Activated CD4-positive, CD25-positive, alpha-beta regulatory T cell treated with anti-CD3 and anti-CD28 coated beads, Interleukin-2, amount 50 U/mL, for 16 hours (primary cell): ENCODE results near the gene EFHC1.
A peak's percentile ranks its signal among the peaks of the same experiment; 100 is the strongest.
"Not testable (repeated sequence)": the region's sequence is repeated elsewhere in the genome, so short reads cannot be mapped to it uniquely, and the experiment has no call there.

Source experiments
- DNase-seq: peaks from one replicate; pipeline ENCODE4 v3.0.0-alpha.2; 2020; ENCODE audit warnings: low read depth, low spot score

Gene EFHC1, protein sequence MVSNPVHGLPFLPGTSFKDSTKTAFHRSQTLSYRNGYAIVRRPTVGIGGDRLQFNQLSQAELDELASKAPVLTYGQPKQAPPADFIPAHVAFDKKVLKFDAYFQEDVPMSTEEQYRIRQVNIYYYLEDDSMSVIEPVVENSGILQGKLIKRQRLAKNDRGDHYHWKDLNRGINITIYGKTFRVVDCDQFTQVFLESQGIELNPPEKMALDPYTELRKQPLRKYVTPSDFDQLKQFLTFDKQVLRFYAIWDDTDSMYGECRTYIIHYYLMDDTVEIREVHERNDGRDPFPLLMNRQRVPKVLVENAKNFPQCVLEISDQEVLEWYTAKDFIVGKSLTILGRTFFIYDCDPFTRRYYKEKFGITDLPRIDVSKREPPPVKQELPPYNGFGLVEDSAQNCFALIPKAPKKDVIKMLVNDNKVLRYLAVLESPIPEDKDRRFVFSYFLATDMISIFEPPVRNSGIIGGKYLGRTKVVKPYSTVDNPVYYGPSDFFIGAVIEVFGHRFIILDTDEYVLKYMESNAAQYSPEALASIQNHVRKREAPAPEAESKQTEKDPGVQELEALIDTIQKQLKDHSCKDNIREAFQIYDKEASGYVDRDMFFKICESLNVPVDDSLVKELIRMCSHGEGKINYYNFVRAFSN

DNA sequence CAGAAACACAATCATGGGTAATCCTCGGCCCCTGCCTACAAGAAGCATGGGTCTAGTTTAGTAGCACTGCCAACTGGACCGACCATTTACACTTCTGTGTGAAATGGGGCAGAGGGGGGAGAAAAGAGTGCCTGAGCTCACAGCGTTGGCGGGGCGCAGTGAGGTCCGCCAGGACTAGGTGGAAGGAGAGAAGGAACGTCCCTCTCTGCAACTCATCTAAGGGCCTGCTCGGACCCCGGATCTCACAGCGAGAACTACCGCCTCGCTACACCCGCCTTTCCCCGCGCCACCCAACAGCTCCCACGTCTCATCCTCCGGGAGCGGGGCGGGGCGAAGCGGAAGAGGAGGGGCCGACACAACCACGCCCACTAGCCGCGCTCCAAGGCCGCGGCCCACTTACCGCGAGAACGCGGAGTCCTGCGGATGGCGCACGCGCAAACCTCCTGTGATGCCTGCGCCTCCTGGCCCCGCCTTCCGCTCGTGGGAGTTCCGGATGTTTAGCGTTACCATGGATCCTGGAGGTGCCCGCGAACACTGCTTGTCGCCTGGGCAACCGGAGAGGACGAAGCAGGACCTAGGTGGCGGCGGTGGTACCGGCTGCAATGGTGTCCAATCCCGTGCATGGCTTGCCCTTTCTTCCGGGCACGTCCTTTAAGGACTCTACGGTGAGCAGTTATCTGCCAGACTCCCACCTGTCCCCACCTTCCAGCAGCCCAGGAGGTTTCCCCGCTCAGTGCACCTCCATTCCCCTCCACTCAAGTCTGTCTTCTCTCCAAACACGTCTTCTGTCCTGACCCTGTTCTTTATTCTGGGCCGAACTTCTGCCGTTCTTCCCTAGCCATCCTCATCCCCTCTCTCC lies at the start of gene EFHC1:
TSS of gene EFHC1 (plus strand) at position 534 of the 859 bp plus-strand sequence. CDS start at position 603, 69 bp downstream.
- DNase-seq, result peak; percentile 96

DNA sequence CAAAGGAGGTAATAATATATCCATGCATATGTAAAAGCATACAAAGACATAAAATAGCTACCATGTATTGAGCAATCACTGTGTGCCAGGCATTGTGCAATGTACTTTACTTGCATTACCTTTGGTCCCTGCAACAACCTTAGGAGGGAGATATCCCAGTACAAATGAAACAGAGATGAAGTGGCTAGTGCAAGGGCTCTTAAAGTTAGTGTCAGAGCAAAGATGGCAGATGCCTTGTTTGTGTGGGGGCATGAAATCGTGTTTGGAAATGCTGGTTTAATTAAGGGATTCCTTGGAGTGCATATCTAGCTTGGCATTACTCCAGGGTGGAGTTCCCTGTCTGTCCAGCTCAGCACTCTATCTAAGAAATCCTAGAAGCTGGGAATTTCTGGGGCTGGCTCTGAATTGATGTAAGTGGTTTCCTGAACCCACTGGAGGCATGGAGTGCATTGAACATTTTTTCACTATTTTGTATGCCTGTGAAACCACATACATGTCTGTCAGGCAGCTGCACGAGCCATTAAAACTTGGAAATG lies 48.4 kb upstream of the EFHC1 start:
- no peak for DNase-seq

DNA sequence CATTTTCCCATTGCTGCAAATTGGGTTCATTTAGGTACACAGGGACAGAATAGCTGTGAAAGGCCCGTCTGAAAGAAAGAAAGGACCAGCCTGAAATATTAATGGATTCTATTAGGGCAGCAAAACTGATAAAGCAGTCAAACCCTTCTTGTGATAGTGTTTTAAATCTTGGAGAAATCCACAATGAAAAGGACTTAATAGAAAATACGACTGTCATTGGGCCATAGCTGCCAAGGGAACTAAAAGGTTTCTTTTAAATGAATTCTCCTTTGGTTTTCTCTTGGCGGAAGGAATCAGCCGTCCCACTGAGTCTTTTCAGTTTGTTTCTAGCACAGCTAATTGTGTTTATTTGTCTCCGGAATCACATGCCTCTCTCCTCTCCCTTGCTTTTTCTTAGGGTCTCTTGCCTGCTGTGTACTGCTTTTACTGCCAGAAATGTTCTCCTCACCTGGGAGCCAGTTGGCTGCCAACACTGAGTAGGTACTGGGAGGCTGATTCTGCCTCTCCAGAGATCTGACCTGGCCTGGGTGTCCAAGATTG lies 46.9 kb upstream of the EFHC1 start:
- DNase-seq, result no peak

DNA sequence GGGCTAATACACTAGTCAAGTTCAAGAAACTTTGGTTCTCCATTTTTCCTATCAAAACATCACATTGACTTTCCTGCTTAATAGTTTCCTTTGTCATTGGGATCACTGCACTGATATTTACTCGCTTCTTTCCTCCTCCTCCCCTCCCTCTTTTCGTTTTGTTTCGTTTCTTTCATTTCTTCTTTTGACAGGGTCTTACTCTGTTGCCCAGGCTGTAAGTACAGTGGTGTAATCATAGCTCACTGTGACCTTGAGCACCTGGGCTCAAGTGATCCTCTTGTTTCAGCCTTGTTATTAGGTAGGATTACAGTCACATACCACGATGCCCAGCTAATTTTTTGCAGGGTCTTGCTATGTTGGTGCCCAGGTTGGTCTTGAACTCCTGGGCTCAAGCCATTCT lies 45.9 kb upstream of the EFHC1 start:
- DNase-seq, result no peak

DNA sequence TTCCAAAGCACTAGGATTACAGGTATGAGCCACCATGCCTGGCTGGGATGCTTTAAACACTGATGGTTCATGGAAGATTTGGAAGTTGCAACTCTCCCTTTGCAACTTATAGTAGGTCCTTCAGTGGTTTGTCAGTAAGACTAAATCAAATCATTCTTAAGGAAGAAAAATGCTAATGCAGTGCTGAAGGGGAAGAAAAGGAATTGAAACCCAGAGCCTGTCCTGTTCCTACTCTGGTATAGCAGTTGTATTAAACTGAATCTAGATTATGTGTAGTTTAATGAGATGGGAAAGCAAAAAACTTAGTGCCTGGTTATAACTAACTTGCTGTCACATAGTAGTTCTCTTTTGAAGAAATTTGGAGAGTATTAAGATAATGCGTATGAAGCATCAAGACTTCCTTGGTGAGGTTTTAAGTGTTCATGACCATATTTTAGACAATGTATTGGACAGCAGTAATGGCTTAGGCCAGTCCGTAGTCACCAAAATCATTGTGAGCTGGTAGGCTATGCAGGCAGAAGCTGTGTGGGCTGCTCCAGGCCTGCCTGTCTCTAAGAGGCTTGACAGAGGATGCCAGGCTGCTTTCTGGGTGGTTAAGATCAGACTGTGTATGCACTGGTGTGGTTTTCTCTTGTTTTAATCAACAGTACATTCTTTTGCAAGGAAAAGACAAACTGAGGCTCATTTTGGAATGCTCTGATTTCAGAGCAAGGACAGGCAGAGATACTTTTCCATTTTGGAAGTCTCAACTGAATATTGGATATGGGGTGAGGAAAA lies 44.2 kb upstream of the EFHC1 start:
- no peak for DNase-seq

DNA sequence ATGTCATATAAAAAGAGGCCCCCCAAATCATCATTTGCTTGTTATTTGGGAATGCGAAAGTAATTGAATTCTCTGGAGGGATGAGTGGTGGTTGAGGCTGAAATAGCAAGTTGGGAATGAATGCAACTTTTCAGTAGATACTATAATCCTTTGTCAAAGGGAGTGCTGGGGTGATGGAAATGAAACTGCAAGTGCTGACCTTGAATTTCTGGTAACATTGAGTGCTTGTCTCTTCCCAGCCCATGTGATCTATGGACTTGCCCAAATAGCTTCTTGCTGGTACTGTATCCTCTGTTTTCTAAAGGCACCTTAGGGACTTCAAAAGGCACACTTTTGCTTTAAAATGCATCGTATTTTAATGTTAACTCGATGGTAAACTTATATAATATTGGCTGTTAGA lies 43.4 kb upstream of the EFHC1 start:
- no peak for DNase-seq

DNA sequence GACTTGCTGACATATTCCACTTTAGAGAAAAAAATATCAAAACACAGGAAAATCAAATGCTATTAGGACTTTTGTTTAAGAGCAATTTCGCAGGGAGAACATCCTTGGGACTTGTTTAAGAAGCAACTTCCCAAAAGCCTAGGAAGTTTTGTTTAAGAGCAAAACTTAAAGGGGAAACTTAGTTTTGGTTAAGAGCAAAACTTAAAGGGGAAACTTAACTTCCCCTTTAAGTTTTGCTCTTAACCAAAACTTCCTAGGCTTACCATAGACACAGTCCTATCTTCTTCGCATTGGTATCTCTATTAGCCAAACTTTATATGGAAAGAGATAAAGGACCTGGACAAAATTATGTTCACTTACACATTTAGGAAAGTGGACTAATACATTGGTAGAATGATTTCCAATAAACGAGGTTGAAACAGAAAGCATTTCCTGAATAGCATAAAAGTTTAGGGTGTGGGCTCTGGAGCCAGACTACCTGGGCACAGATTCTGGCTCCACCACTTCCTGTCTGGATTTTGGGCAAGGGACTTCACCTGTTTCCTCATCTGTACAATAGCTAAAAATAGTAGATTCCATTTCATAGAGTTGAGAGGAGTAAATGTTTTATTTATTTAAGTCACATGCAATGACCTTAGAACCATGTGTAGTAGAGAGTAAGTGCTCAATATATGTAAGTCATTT lies 42.5 kb upstream of the EFHC1 start:
- no peak for DNase-seq

DNA sequence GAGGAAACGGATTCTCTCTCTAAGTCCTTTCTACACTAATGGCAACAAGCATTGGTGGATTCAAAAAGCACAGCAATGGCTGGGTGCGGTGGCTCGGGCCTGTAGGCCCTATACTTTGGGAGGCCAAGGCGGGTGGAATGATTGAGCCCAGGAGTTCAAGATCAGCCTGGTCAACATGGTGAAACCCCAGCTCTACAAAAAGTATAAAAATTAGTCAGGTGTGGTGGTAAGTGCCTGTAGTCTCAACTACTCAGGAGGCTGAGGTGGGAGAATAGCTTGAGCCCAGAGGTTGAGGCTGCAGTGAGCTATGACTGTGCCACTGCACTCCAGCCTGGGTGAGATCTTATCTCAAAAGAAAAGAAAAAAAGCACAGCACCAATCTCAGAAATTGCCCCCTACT lies 38.9 kb upstream of the EFHC1 start:
- no peak for DNase-seq

DNA sequence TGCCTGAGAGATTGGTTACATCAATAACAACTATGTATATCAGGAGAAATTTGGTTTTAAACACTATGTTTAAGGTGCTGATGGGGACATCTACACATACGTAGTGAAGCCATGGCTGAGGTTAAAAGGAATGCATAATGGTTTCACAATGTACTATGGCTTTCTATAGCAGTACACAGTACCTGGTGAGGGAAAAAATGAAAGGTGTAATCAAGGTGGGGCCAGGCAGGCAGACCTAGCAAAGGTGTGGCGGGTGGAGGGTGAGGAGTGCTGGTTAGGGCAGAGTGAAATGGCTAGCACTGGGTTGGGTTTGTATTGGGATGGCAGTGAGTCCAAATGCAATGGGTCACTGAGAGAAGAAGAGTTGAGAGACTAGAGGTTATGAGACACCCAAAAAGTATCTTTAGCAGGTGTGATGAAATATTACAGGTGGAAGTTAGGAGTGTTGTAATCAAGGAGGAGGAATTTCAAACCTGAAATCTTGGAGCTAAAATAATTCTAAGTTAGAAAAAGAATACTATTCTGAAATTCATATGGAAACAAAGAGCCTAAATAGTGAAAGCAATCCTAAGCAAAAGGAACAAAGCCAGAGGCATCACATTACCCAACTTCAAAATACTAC lies 35.9 kb upstream of the EFHC1 start:
- DNase-seq, result no peak

DNA sequence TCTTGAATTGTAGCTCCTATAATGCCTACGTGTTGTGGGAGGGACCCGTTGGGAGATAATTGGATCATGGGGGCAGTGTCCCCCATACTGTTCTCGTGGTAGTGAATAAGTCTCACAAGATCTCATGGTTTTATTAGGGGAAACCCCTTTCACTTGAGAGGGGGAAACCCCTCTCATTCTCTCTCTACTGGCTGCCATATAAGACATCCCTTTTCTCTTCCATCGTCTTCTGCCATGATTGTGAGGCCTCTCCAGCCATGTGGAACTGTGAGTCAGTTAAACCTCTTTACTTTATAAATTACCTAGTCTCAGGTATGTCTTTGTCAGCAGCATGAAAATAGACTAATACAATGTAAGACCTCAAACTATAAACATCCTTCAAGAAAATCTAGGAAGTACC lies 35.1 kb upstream of the EFHC1 start:
- DNase-seq, result no peak

DNA sequence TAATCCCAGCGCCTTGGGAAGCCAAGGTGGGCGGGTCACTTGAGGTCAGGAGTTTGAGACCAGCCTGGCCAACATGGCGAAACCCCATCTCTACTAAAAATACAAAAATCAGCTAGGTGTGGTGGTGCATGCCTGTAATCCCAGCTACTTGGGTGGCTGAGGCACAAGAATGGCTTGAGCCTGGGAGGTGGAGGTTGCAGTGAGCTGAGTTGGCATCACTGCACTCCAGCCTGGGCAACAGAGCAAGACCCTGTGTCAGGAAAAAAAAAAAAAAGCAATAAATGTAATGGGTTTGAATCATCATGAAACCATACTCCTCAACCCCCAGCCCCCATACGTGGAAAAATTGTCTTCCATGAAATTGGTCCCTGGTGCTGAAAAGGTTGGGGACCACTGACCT lies 32.0 kb upstream of the EFHC1 start:
- DNase-seq, result not testable (repeated sequence)

DNA sequence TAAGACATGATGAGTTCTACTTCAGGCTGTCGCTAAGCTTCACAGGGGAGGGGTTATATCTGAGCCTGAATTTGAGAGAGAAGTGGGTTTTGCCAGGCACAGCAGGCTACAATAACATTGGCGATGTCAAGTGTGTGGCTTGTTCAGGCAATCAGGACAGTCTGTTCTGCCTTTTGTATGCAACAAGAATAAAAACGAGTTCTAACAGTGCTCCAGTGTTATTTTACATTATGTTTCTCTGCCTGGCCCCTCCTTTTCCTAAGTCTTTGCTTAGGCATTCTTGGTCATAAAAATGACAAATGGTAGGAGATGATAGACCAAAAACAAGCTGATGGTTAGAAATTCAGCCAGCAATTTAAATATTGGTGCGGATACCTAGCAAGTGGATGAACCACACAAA lies 31.4 kb upstream of the EFHC1 start:
- DNase-seq, result no peak

DNA sequence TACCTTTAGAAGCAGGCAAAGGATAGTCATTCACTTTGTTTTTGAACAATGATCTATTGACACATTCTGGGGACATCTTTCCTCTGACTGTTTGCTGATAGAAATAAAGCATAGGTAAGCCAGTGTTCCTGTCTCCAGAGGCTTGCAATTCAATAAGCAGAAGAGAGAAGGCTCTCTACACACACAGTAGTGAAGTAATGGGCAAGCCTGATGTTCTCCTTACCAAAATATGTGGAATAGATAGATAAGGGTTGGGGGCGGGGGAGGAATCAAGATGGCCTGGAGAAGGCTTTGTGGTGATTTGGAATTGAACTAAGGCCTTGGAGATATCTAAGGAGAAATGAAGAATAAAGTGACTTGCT lies 30.9 kb upstream of the EFHC1 start:
- no peak for DNase-seq

DNA sequence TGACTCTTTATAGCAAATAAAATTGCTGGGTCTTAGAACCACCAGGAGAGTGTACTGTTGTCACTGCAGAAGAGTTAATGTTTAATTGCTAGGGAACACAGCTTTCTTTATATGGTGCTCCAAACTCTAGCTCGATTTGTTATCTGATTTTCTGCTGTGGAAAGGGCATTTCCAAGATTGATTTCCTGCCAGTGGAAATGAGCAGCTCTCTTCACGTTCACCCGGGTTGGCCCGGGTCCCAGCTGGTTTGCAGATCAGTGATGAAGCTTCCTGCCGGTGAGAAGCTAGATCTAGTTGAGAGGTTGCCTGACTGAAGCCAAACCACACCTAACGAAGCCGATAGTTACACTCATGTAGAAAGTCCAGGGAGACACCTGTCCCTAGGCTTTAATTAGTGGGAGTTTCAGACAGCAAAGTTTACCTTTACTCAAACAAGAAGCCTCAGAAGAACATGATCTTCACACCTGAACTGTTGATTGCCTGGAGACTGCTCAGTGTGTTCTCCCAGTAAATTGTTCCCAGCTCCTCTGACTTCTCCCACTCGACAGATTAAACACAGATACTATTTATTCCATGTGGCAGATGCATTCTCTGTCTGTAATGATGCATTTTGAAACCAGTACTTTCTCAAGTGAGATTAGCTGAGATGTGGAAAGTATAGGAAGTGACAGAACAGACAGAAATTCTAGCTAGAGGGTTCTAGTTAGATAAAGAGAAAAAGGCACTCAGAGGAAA lies 30.3 kb upstream of the EFHC1 start:
- peak; percentile 11 for DNase-seq

DNA sequence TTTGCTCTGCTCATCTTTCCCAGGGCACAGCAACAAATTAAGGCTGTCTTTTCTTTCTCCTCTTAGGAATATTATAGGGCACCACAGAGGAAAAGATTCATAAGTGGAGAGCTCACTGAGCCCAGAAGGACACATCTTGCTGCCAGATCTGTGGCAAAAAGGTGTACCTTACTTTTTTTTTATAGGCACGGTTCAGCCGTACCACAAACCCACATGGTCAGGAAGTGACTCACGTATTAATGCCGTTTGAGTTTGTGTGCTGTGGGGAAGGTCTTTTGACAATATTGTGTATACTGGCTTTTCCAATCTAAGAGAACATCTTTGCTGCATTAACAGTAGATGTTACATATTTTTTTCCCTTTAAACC lies 29.8 kb upstream of the EFHC1 start:
- DNase-seq, result peak; percentile 43

DNA sequence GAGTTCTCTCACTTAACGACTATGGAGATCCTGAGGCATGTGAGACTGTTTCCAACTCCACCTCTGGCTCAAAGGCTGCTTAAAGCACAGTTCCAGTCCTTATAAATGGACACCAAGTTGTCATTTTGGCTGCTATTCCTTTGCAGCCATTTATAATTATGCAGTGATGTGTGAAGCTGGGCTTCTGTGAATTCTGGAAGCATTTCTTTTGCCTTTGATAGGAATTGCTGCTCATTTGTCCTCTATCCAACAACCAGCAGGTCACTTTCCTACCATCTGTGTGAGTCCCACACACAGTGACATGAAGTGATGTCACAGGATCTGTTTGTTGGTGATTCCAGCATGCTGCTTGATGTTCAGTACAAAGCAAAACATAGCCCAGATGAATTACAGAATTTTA lies 28.5 kb upstream of the EFHC1 start:
- DNase-seq, result no peak

DNA sequence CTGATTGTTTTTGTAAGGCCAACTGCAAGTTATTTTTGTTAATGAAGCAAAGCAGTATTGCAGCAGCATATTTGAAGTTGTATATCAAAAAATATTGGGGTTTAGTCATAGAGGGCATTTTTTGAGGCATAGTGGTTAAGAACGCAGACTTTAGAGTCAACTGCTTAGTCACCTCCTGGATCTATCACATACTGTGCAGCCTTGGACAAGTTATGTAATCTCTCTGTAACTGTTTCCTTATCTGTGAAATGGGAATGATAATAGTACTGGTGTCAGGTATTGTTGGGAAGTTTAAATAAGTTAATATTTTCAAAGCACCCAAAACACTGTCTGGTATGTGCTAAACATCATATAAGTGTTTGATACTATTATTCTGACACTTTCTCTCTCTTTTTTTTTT lies 27.2 kb upstream of the EFHC1 start:
- DNase-seq, result no peak

DNA sequence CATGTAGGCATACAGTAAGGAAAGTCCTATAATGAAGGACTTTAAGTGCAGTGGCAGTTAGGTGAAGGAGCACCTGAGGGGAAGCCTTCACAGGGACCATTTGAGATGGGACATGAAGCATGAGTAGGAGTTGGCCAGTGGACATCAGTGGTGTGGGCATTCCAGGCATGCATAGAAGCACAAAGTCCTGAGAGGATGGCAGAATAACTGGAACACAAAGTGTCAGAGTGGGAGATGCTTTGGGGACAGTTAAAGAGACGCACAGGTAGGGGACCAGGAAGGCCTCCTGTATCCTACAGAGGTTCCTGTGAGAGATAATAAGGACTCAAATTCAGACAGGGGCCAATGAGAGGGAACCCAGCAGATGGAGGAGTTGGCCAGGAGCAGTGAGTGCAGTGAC lies 26.4 kb upstream of the EFHC1 start:
- no peak for DNase-seq

DNA sequence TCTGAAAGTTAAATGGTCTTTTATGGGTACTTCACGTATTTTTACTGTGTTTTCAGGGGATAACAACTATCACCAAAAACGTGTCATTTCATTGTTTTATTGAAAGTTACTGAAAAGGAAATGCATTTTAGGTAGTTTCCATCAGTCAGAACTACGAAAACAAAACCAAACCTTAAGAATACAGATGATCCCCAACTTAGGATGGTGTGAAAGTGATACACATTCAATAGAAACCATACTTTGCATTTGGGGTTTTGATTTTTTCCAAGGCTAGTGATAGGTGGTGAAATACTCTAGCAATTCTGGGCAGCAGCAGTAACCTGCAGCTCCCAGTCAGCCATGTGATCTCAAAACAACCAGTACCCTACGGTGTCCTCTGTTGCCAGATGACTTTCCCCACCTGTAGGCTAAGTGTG lies 25.9 kb upstream of the EFHC1 start:
- no peak for DNase-seq
